HepG2 (cell line): ENCODE measurements around the gene NNMT. TPM values are rescaled to one million over a fixed set of nuclear protein-coding genes. Genes with fewer than 3 reads are reported as not detected.

Source experiments
- ATAC-seq: fragments of 200-7000 bp; cut with Tn5 transposase; 3 replicates; pipeline ENCODE4 v1.9.1; 2020; ENCODE audit warnings: mild to moderate bottlenecking, moderate library complexity
- BruUV-seq: library from RNA; stranded (reverse); fragments of 400-500 nt; replicated peaks from 2 replicates; lab custom pipeline; 2021; lab: Mats Ljungman, UMichigan
- CTCF ChIA-PET: fragments of 300-600 bp; formaldehyde crosslinking; extraction: SDS; loops from one replicate; lab custom pipeline; 2021; ENCODE audit warnings: low total read pairs, inconsistent platforms, low intra/inter-chr PET ratio; lab: Yijun Ruan, JAX
- POLR2A ChIA-PET: fragments of 350-600 bp; sonication (Branson Sonifier 250); formaldehyde crosslinking; loops from one replicate; lab custom pipeline; 2020; ENCODE audit warnings: antibody characterized with exemption, inconsistent platforms; lab: Yijun Ruan, JAX
- DNase-seq: peaks from one replicate; pipeline ENCODE4 v3.0.0-alpha.2; 2015; ENCODE audit warnings: low spot score
- FAIRE-seq: peaks from 3 replicates; lab custom pipeline; 2011; peaks lifted over from hg19 to GRCh38; lab: Jason Lieb, UNC
- H2AFZ ChIP-seq: one replicate; pipeline ENCODE4 v1.6.1; 2011; ENCODE audit warnings: low read length, inconsistent platforms
- H3K27ac ChIP-seq: fragments of 300-600 bp; 3 replicates; pipeline ENCODE4 v1.8.0; 2011; ENCODE audit warnings: mixed run types, mild to moderate bottlenecking, mixed read lengths, low read length, inconsistent platforms; ENCODE audit not compliant: insufficient read depth; ENCODE audit errors: extremely low read length
- H3K27me3 ChIP-seq, 2 experiments: fragments of 200-600 bp in 1 of 2; 2 replicates in 1 of 2; 3 replicates in 1 of 2; pipeline versions ENCODE4 v1.6.0 to v1.8.0; 2011; ENCODE audit warnings: low read length in 2 of 2, mild to moderate bottlenecking in 2 of 2, moderate library complexity in 2 of 2, inconsistent platforms in 1 of 2; ENCODE audit not compliant: insufficient read depth in 2 of 2, control insufficient read depth in 1 of 2
- H3K36me3 ChIP-seq, 2 experiments: fragments of 200-600 bp in 1 of 2; replicated peaks in 1 of 2; 2 replicates in 1 of 2; 3 replicates in 1 of 2; pipeline versions ENCODE4 v1.5.1 to v1.8.0; 2011; ENCODE audit warnings: low read length in 2 of 2, inconsistent platforms in 1 of 2; ENCODE audit not compliant: insufficient read depth in 2 of 2, control insufficient read depth in 1 of 2
- H3K4me1 ChIP-seq: 2 replicates; pipeline ENCODE4 v1.5.1; 2012; ENCODE audit warnings: low read length, inconsistent platforms; ENCODE audit not compliant: insufficient read depth
- H3K4me2 ChIP-seq: 2 replicates; pipeline ENCODE4 v1.6.0; 2011; ENCODE audit warnings: low read depth, low read length, inconsistent platforms
- H3K4me3 ChIP-seq, 3 experiments: fragments of 200-600 bp in 1 of 3; sonication (generic), shearing (Covaris generic) in 1 of 3; replicated peaks in 1 of 3; 2 replicates each; pipeline ENCODE4 v1.5.1; 2011 to 2016; ENCODE audit warnings: low read length in 3 of 3, inconsistent platforms in 2 of 3, low read depth in 2 of 3, mild to moderate bottlenecking in 2 of 3, control low read depth in 1 of 3, mixed read lengths in 1 of 3; ENCODE audit not compliant: insufficient read depth in 1 of 3
- H3K79me2 ChIP-seq: one replicate; pipeline ENCODE4 v1.6.1; 2011; ENCODE audit warnings: low read length, inconsistent platforms; ENCODE audit not compliant: insufficient read depth
- H3K9ac ChIP-seq: 2 replicates; pipeline ENCODE4 v1.6.0; 2011; ENCODE audit warnings: mild to moderate bottlenecking, low read depth, low read length, inconsistent platforms; ENCODE audit not compliant: insufficient read depth
- H3K9me3 ChIP-seq: 2 replicates; pipeline ENCODE4 v1.5.1; 2012; ENCODE audit warnings: mild to moderate bottlenecking, low read length
- H4K20me1 ChIP-seq: 2 replicates; pipeline ENCODE4 v1.6.0; 2011; ENCODE audit warnings: inconsistent platforms, mild to moderate bottlenecking, low read length, moderate library complexity; ENCODE audit not compliant: insufficient read depth
- AGO2 ChIP-seq: fragments of 200-400 bp; formaldehyde crosslinking; optimal IDR thresholded peaks from 2 replicates; pipeline ENCODE3; 2017; ENCODE audit warnings: mild to moderate bottlenecking, low read depth, low read length, moderate library complexity
- ETV6 ChIP-seq: sonication (generic); formaldehyde crosslinking; conservative IDR thresholded peaks from 2 replicates; pipeline ENCODE4 v1.4.0; 2020; ENCODE audit warnings: missing genetic modification reagents
- FUBP1 ChIP-seq: sonication (generic); formaldehyde crosslinking; IDR thresholded peaks from 2 replicates; pipeline ENCODE4 v1.5.1; 2020; ENCODE audit warnings: missing genetic modification reagents, mild to moderate bottlenecking, borderline replicate concordance
- HNRNPL ChIP-seq: fragments of 200-400 bp; formaldehyde crosslinking; IDR thresholded peaks from 2 replicates; pipeline ENCODE4 v1.6.1; 2017; ENCODE audit warnings: mild to moderate bottlenecking, low read depth, low read length
- HNRNPUL1 ChIP-seq: fragments of 200-400 bp; formaldehyde crosslinking; IDR thresholded peaks from 2 replicates; pipeline ENCODE4 v1.6.1; 2017; ENCODE audit warnings: low read depth, mild to moderate bottlenecking, low read length, moderate library complexity
- HOXD1 ChIP-seq: sonication (generic); formaldehyde crosslinking; IDR thresholded peaks from 2 replicates; pipeline ENCODE4 v1.5.0; 2020; ENCODE audit warnings: missing genetic modification reagents
- KLF9 ChIP-seq: IDR thresholded peaks from 2 replicates; pipeline ENCODE4 v1.6.1; 2016; ENCODE audit warnings: low read depth
- MATR3 ChIP-seq: sonication (generic); formaldehyde crosslinking; IDR thresholded peaks from 2 replicates; pipeline ENCODE4 v1.4.0; 2020; ENCODE audit warnings: missing genetic modification reagents
- MYC ChIP-seq: sonication (generic); formaldehyde crosslinking; IDR thresholded peaks from 2 replicates; pipeline ENCODE4 v1.9.0; 2021; ENCODE audit warnings: missing genetic modification reagents, borderline replicate concordance
- NAIF1 ChIP-seq: sonication (generic); formaldehyde crosslinking; IDR thresholded peaks from 2 replicates; pipeline ENCODE4 v1.5.0; 2020; ENCODE audit warnings: mild to moderate bottlenecking, missing genetic modification reagents, borderline replicate concordance
- NFE2L1 ChIP-seq: sonication (generic); formaldehyde crosslinking; IDR thresholded peaks from 2 replicates; pipeline ENCODE4 v1.4.0; 2020; ENCODE audit warnings: missing genetic modification reagents, mild to moderate bottlenecking, borderline replicate concordance
- NONO ChIP-seq, 2 experiments: fragments of 450-650 bp in 1 of 2; sonication (generic) in 1 of 2; formaldehyde crosslinking in 1 of 2; IDR thresholded peaks in 1 of 2; conservative IDR thresholded peaks in 1 of 2; 2 replicates each; pipeline versions ENCODE4 v1.6.1 to v1.8.0; 2017 to 2022; ENCODE audit warnings: mild to moderate bottlenecking in 1 of 2, missing genetic modification reagents in 1 of 2, moderate library complexity in 1 of 2
- NR2F6 ChIP-seq, 2 experiments: IDR thresholded peaks; 2 replicates each; pipeline ENCODE4 v1.6.1; 2016; ENCODE audit warnings: antibody characterized with exemption in 1 of 2, mild to moderate bottlenecking in 1 of 2
- TSC22D2 ChIP-seq: sonication (generic); formaldehyde crosslinking; IDR thresholded peaks from 2 replicates; pipeline ENCODE4 v1.5.1; 2020; ENCODE audit warnings: missing genetic modification reagents, mild to moderate bottlenecking, borderline replicate concordance
- ZKSCAN1 ChIP-seq: fragments of 150-350 bp; IDR thresholded peaks from 2 replicates; pipeline ENCODE4 v1.6.1; 2014; ENCODE audit warnings: low read length
- ZNF678 ChIP-seq: sonication (generic); formaldehyde crosslinking; IDR thresholded peaks from 2 replicates; pipeline ENCODE4 v1.4.0; 2020; ENCODE audit warnings: mild to moderate bottlenecking, missing genetic modification reagents
- ZNF792 ChIP-seq: IDR thresholded peaks from 2 replicates; pipeline ENCODE4 v1.6.1; 2016
- WGBS: methylation state at CpG from one replicate; pipeline ENCODE4 v1.1.6; 2017; ENCODE audit warnings: low lambda C conversion rate; 5-methylcytosine and 5-hydroxymethylcytosine counted together
- in situ Hi-C: cut with HindIII; loops from 2 replicates; pipeline ENCODE4 v1.10.0; 2017; ENCODE audit warnings: low pct_unique_long_range_greater_than_20kb; ENCODE audit not compliant: extremely low pct_ligation_motif_present
- intact Hi-C: fragments of 100-400 bp; cut with micrococcal nuclease; formaldehyde crosslinking; loops from one replicate; pipeline ENCODE4 v1.10.0; 2022; ENCODE audit not compliant: unreplicated experiment
- polyA plus RNA-seq, 8 experiments: library from polyadenylated mRNA; depleted of rRNA in 3 of 8; stranded (reverse) in 7 of 8; unstranded in 1 of 8; fragments of >200 nt; fragmentation: Illumina TruSeq in 4 of 8; extraction: Trizol in 4 of 8; gene quantifications; 2 replicates each; pipeline versions ENCODE4 v1.2.1 to v1.2.3, GENCODE V29; 2011 to 2016; ENCODE audit warnings: low read depth in 4 of 8, missing spikeins in 1 of 8, mixed read lengths in 1 of 8; ENCODE audit not compliant: insufficient read depth in 1 of 8
- total RNA-seq, 5 experiments: library from RNA; depleted of rRNA; stranded (reverse); fragments of >200 nt; fragmentation: Illumina TruSeq; extraction: Trizol; gene quantifications; 2 replicates each; pipeline ENCODE4 v1.2.3, GENCODE V29; 2016; ENCODE audit warnings: low read depth in 1 of 5
- TF ChIP-seq, protein P1 (sequence below): sonication (generic); formaldehyde crosslinking; IDR thresholded peaks from 2 replicates; pipeline ENCODE4 v1.8.0; 2022; ENCODE audit warnings: mild to moderate bottlenecking, missing genetic modification reagents, borderline replicate concordance
- TF ChIP-seq, protein P2 (sequence below): sonication (generic); formaldehyde crosslinking; IDR thresholded peaks from 2 replicates; pipeline ENCODE4 v1.4.0; 2020; ENCODE audit warnings: mild to moderate bottlenecking, missing genetic modification reagents

The NNMT gene
- total and polyA plus RNA-seq, 2 of the 13 experiments (the other 11 are each of a cell fraction or from before 2014, with no cell fraction given) = 0.13 TPM; not detected in 1

GRCh38 chr11:114278342-114279065 lies 17.7 kb upstream of the NNMT start:
- Histone ChIP-seq H3K79me2 (no peaks in the 10 kb centered on the region), H3K4me1 (no peaks in the 10 kb centered on the region), H3K36me3 (no peaks in the 10 kb centered on the region), H3K9me3 (no peaks in the 10 kb centered on the region), H3K4me3 (no peak overlapping the region), H2AFZ (no peak overlapping the region), H3K9ac (no peak overlapping the region), H3K27me3 (peaks cover 2 to 21% of the 10 kb centered on the region in 2 experiments; a peak in 4 of 5 replicates), H4K20me1 (no peaks in the 10 kb centered on the region), H3K27ac (no peak overlapping the region), H3K4me2 (no peak overlapping the region)
- ChIA-PET CTCF (no interaction called here), POLR2A (interaction anchor here (0.5 kb wide), 1 partner anchor 755 kb away, joined by 4 read pairs; no protein-coding TSS in a partner anchor)
- BruUV-seq = no TSS peak
- FAIRE-seq (no peak), ATAC-seq (no peak), DNase-seq (no peak)
- in situ Hi-C loops (no loop called here), intact Hi-C loops (no loop called here)
- 0% methylated on average over 1 of the region's 4 CpGs for WGBS
- TF ChIP-seq NR2F6 (IDR thresholded peaks at IDR 0.05) = no peak
- TF ChIP-seq NR2F6 (CRISPR knock-in tag; IDR thresholded peaks at IDR 0.05) = no peak
- TF ChIP-seq, protein P1, sequence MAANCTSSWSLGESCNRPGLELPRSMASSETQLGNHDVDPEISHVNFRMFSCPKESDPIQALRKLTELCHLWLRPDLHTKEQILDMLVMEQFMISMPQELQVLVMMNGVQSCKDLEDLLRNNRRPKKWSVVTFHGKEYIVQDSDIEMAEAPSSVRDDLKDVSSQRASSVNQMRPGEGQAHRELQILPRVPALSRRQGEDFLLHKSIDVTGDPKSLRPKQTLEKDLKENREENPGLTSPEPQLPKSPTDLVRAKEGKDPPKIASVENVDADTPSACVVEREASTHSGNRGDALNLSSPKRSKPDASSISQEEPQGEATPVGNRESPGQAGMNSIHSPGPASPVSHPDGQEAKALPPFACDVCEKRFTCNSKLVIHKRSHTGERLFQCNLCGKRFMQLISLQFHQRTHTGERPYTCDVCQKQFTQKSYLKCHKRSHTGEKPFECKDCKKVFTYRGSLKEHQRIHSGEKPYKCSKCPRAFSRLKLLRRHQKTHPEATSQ = no peak
- TF ChIP-seq HOXD1 = no peak
- TF ChIP-seq ZNF678 (CRISPR knock-in tag) = no peak
- no peak for TF ChIP-seq FUBP1 (CRISPR knock-in tag)
- TF ChIP-seq, protein P2, sequence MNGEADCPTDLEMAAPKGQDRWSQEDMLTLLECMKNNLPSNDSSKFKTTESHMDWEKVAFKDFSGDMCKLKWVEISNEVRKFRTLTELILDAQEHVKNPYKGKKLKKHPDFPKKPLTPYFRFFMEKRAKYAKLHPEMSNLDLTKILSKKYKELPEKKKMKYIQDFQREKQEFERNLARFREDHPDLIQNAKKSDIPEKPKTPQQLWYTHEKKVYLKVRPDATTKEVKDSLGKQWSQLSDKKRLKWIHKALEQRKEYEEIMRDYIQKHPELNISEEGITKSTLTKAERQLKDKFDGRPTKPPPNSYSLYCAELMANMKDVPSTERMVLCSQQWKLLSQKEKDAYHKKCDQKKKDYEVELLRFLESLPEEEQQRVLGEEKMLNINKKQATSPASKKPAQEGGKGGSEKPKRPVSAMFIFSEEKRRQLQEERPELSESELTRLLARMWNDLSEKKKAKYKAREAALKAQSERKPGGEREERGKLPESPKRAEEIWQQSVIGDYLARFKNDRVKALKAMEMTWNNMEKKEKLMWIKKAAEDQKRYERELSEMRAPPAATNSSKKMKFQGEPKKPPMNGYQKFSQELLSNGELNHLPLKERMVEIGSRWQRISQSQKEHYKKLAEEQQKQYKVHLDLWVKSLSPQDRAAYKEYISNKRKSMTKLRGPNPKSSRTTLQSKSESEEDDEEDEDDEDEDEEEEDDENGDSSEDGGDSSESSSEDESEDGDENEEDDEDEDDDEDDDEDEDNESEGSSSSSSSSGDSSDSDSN (CRISPR knock-in tag) = no peak
- TF ChIP-seq MYC (CRISPR knock-in tag) = no peak
- TF ChIP-seq NFE2L1 (CRISPR knock-in tag) = no peak
- no peak for TF ChIP-seq MATR3 (CRISPR knock-in tag)
- no peak for TF ChIP-seq NONO (IDR thresholded peaks at IDR 0.05)
- TF ChIP-seq NONO (CRISPR knock-in tag; conservative IDR thresholded peaks at IDR 0.05) = no peak
- no peak for TF ChIP-seq ZNF792 (CRISPR knock-in tag)
- TF ChIP-seq HNRNPL = no peak
- TF ChIP-seq HNRNPUL1 = no peak
- TF ChIP-seq AGO2 = no peak
- TF ChIP-seq TSC22D2 = no peak
- no peak for TF ChIP-seq KLF9
- no peak for TF ChIP-seq NAIF1 (CRISPR knock-in tag)
- TF ChIP-seq ZKSCAN1 = no peak
- no peak for TF ChIP-seq ETV6 (CRISPR knock-in tag)
